Measurements from ENCODE around the gene INPP5A. TPM values are rescaled to one million over a fixed set of nuclear protein-coding genes. Genes with fewer than 3 reads are reported as not detected.
"Not testable (repeated sequence)": the region's sequence is repeated elsewhere in the genome, so short reads cannot be mapped to it uniquely, and the experiment has no call there.

INPP5A gene, protein sequence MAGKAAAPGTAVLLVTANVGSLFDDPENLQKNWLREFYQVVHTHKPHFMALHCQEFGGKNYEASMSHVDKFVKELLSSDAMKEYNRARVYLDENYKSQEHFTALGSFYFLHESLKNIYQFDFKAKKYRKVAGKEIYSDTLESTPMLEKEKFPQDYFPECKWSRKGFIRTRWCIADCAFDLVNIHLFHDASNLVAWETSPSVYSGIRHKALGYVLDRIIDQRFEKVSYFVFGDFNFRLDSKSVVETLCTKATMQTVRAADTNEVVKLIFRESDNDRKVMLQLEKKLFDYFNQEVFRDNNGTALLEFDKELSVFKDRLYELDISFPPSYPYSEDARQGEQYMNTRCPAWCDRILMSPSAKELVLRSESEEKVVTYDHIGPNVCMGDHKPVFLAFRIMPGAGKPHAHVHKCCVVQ
- total RNA-seq, result 15.9 TPM

DNA sequence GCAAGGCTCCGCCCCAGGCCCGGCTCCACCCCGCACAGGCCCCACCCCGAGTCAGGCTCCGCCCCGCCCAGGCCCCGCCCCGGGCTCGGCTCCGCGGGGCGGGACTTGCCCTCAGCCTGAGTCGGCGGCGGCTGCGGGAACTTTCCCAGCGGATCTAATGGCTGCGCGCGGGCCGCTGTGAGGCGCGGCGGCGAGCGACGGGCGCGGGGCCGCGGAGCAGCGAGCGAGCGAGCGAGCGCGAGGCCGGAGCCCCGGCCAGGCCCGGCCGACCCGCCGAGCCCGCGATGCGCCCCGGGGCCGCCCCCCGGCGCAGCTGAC is at the start of gene INPP5A:
Gene INPP5A, plus strand, starts transcription at position 104 of the 318 bp plus-strand sequence. CDS start 310 bp downstream, outside the sequence.
- no peak for DNase-seq (ENCODE audit: low read depth in 2 of 3, low spot score in 2 of 3)

DNA sequence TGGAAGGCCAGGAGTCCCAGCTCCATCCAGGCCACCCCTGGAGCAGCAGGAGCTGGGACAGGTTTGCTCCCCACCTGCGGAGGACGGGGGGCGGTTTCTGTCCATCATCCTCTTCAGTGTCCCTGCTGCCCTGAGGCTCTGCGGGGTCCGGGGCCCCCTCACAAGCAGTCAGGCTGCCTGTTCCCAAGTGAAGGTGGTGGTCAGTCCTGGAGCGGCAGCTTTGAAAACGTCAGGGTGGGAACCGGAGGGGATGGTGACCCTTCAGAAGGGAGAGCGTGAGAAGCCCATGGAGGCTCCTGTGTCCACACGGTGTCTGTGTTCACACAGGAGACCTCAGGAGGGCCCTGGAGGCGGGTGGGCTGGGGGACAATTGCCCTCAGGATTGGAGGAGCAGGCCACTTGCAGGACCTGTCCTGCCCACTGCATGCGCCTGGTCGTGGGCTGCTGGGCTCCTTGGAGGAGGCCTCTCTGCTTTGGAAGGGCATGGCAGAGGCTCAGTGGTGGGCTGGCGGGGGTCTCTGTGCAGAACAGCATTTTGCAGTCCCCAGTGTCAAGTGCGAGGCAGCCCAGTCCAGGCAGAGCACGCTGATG is 49.3 kb upstream of the INPP5A start:
- no peak for DNase-seq (ENCODE audit: low read depth in 2 of 3, low spot score in 2 of 3)

DNA sequence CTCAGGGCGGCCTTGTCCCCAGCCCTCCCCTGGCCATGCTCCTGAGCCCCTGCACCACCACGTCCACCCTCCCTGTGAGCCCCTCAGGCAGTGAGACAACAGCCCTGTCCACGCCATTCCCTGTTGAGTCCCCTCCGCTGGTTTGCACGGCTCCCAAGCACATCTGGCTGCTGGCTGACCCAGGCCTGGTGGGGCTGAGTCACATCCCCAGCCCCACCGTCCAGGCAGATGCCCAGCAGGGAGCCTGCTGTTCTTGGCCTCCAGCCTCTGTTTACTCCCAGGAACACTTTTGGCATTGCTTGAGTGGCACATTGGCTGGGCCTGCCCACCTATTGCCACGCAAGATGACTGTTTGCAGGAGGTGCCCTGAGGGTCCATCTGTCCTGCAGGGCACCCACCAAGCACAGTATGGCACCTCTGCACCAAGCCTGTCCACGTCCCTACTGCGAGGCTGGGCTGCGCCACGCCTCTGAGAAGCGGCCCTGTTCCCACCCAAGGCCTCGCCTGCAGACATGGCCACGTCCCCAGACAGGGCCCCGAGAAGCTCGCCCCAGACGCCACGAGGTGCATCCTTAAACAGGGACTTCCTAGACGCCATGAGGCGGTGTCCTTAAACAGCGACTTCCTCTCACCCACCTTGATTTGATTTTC is 48.4 kb upstream of the INPP5A start:
- no peak for DNase-seq (ENCODE audit: low read depth in 2 of 3, low spot score in 2 of 3)

DNA sequence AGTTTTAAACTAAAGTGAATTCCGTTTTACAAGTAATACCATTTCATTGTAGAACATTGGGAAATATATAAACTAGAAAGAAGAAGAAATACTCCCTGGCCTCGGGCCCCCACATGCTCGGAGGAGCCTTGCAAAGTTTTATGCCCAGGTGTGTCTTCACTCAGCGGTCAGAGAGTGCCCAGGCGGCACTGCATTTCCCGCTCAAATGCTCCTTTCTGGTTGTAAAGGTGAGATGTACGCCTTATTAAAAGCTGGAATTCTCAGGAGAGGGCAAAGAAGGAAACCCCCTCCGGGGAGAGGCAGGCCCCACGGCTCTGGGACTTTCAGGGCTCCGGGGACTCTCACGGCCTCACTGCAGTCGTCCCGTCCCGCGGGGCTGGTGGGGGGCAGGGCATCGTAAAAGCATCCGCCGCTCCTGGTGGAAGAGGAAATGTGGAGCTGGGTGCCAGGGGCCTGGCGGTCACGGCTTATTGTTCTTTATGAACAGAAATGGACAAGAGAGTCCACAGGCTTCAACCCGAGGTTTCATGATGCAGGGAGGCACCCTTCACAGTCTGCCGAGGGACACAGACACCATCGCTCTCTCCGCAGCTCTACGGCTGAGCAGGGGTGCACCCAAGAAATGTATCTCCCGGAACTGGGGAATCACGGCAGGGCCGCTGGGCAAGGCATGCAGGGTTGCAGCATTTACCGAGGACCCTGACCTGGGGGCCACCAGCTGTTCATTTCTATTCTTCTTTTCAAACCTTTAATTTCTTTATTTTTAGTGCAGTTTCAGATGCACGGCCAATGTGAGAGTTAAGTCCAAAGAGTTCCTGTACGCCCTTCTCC is 47.7 kb upstream of the INPP5A start:
- no peak for DNase-seq (ENCODE audit: low read depth in 2 of 3, low spot score in 2 of 3)

DNA sequence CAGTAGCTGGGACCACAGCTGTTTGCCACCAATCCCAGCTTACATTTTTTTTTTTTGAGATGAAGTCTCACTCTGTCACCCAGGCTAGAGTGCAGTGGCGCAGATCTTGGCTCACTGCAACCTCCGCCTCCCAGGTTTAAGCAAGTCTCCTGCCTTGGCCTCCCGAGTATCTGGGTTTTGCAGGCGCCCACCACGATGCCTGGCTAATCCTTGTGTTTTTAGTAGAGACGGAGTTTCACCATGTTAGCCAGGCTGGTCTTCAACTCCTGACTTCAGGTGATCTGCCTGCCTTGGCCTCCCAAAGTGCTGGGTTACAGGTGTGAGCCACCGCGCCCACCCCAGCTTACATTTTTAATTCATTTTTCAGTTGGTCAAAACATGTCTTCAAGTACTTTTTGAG is 46.1 kb upstream of the INPP5A start:
- not testable (repeated sequence) for DNase-seq (ENCODE audit: low read depth in 2 of 3, low spot score in 2 of 3)

DNA sequence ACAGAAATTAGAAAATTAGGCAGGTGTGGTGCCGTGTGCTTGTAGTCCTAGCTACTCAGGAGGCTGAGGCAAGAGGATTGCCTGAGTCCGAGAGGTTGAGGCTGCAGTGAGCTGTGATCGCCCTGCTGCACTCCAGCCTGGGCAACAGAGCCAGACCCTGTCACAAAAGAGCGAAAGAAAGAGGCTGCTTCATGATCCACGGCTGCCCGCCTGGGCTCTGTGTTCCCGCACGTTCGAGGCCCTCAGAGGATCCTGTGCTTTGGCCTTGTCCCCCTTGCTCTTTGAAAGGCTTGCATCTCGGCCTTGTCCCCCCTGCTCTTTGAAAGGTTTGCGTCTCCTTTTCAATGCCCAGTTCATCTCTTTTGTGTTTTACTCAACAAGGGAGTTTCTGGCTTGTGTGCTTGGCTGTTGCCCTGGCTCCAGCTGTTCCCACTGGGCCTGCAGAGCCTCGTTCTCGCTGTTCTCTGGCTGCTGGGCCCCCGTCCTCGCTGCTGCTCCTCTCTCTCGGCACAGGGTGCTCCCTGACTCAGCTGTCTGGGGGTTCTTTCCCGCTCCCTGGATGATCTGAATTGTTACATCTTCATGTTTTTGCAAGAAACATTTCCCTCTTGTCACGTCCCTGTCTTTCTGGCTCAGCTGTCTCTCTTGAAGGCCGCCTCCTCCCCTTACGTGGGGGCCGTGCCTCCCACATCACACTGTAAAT is 45.1 kb upstream of the INPP5A start:
- no peak for DNase-seq (ENCODE audit: low read depth in 2 of 3, low spot score in 2 of 3)

DNA sequence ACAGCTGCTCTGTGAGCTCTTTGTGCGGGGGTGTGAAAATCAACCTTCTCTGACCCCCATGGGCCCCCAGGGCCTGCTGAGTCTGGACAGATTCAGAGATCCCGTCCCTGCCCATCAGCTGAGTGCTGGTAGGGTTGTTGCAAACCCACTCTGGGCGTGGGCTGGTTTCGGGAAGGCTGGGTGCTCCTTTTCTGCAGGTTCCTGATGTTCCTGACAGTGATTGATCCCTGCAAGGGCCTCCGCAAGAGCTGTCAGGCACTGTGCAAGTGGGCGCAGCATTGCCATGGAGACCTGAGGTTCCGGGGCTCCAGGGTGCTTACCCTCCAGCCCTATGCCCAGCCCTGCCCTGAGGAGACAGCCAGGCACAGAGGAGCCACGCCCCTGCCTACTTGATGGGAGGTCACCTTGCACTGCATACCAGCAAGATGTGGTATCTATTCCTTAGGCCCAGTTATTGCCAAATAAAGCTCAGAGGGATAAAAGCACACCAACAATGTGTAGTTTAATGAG is 44.3 kb upstream of the INPP5A start:
- DNase-seq (ENCODE audit: low read depth in 2 of 3, low spot score in 2 of 3), result no peak

DNA sequence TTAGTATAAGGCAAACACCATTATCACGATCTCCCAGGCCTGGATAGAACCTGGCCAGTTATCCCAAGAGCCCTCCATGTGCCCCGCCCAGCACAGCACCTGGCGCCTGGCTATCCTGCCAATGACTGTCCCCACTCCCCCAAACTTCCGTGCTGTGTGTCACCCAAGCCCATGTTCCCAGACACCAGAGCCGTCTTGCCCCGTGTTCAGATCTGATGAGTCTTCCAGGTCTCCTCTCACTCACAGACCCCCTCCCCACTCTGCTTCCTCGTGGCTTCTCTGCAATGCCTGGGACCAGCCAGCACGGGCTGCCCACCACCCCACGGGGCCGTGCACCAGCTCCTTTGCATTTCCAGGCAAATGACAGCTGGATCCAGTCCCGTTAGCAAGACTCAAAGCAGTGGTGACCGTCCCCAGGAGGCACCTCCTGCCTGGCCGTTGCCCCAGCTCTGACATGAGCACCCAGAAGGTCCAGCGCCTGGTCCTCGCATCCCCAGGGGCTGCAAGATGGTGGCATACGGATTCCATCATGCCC is 43.8 kb upstream of the INPP5A start:
- no peak for DNase-seq (ENCODE audit: low read depth in 2 of 3, low spot score in 2 of 3)

DNA sequence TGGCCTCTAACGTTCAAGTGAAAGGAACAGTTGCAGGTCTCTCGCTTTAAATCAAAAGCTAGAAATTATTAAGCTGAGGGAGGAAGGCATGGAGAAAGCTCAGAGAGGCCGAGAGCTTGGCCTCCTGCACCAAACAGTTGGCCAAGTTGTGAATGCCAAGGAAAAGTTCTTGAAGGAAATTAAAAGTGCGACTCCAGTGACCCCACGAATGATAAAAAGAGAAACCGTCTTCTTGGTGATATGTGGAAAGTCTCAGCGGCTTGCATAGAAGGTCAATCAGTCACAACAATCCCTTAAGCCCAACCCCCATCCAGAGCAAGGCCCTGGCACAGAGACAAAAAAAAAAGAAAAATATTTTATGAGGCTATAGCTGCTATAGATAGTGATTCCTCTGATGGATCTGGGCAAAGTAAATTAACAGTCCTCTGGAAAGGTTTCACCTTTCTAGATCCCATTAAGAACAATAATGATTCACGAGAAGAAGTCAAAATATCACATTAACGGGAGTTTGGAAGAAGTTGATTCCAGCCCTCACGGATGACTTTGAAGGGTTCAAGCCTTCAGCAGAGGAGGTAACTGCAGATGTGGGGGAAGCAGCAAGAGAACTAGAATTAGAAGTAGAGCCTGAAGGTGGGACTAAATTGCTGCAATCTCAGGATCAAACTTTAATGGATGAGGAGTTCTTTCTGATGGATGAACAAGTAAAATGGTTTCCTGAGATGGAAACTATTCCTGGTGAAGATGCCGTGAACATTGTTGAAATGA is 42.5 kb upstream of the INPP5A start:
- DNase-seq (ENCODE audit: low read depth in 2 of 3, low spot score in 2 of 3), result no peak

DNA sequence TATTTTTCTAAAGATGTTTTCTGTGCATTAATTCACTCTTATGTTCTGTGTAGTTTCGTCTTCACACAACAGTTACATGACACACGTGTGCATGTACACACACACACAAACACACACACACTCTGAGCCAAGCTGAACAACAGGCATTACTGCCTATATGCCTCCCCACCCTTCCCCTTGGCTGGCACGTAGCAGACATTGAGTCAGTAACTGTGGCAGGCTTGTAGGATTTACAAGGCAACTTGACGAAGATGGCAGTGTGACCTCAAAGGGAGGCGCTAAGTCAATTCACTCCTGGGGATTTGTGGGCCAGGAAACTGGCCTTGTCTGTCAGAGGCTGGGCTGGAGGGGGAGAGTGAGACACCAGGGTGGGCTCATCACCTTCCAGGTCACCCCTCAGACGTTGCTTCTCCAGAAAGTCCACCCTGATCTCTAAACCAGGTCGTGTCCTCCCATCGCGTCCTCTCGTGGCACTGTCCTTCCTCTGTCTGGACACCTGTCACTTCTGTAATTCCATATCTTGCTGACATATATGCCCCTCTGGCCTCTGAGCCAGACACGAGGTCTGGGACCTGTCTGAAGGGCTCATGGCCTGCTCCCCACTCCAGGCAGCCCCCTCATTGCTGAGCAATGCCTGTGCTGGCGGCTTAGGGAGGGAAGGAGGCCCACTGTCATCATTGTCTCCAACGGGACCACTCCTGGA is 41.1 kb upstream of the INPP5A start:
- no peak for DNase-seq (ENCODE audit: low read depth in 2 of 3, low spot score in 2 of 3)

DNA sequence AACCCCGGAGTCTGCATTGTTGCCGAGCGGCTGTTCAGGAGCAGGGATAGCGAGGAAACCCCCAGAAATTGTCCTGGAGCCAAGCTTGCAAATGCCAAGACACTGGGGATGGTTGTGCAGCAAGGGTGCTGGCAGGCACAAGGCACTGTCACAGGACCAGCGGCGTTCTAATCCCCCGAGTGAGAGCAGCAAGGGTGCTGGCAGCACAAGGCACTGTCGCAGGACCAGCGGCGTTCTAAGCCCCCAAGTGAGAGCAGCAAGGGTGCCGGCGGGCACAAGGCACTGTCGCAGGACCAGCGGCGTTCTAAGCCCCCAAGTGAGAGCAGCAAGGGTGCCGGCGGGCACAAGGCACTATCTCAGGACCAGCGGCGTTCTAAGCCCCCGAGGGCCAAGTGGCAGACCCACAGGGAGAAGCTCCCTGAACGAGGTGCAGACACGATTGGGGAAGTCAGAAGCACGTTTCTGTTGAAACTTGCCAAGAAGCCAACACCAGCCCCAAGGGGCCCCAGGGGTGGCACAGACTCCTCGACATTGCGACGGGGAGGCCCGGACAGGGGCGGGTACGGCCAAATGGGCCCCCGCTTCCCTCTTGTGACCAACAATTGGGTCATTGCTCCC is 40.4 kb upstream of the INPP5A start:
- DNase-seq (ENCODE audit: low read depth in 2 of 3, low spot score in 2 of 3), result peak in 1 of 3 donors; percentile 44

DNA sequence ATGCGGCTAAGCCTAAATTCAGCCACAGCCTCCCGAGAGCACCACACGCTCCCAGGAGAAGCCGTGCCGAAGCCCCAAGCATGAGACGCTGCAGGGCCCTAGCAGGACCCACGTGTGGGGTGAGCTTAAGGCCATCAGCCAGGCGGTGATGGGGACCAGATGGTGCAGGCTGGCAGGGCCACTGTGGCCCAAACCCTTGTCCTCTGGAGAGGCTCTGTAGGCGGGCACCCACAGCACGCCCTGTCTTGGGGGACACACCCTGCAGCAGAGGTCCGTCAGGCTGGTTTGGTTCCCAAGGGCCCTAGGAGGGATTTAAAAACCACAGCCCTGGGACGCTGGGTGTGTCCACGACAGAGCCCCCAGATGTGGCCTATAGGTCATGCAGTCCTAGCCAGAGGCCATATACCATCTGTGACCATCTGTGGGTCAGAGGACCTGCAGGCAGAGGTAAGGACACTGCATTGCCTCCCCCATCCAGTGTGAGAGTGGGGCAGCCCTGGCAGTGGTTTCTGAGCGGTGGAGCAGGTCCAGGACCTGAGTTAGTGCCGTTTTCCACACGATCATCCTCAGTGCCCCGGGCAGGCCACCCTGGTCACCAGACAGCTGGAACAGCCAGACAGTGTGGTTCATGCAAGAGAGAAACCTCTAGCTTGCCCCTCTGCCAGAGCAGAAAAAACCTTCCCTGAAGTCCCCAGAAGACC is 39.6 kb upstream of the INPP5A start:
- no peak for DNase-seq (ENCODE audit: low read depth in 2 of 3, low spot score in 2 of 3)

DNA sequence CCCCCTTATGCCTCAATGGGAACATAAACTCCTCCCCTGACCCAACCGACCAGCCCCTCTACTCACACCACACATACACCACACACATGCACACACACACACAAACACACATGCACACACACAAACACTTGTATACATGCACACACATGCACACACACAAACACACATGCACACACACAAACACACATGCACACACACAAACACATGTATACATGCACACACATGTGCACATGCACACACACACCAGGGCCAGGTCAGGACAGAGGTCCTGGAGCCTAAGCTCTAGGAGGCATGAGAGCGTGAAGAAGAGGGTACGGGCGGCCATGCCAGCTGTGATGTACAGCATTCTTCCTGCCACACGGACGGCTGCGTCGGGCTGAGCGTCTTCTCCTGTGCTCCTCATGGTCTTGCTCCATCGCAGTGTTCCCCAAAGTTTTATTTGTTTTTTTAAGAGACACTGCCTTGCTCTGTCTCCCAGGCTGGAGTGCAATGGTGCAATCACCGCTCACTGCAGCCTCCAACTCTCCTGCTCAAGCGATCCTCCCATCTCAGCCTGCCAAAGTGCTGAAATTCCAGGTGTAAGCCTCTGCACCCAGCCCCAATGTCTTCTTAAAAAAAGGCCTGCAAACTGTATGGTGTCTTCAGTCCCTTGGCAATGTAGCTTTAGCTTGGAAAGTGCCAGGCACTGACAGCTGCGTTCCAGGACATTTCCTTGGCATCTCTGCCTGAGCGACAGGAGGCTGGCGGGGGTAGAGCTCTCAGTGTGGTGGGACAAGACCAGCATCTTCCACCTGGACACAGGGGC is 38.8 kb upstream of the INPP5A start:
- DNase-seq (ENCODE audit: low read depth in 2 of 3, low spot score in 2 of 3), result no peak

DNA sequence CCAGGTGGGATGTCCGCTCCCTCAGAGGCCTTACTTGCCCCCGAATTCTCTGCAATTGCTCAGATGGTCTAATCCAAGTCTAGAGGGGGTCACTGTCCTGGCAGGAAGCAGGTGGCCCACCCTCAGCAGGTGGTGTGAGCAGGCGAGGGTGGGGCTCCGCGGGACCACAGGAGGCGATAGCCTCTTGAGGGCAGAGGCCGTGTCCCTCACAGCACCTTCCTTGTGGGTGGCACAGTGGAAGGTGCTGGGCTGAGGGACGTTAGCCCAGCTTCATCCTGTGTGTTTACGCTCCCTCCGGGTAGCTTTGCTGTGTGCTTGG is 38.3 kb upstream of the INPP5A start:
- DNase-seq (ENCODE audit: low read depth in 2 of 3, low spot score in 2 of 3), result no peak

DNA sequence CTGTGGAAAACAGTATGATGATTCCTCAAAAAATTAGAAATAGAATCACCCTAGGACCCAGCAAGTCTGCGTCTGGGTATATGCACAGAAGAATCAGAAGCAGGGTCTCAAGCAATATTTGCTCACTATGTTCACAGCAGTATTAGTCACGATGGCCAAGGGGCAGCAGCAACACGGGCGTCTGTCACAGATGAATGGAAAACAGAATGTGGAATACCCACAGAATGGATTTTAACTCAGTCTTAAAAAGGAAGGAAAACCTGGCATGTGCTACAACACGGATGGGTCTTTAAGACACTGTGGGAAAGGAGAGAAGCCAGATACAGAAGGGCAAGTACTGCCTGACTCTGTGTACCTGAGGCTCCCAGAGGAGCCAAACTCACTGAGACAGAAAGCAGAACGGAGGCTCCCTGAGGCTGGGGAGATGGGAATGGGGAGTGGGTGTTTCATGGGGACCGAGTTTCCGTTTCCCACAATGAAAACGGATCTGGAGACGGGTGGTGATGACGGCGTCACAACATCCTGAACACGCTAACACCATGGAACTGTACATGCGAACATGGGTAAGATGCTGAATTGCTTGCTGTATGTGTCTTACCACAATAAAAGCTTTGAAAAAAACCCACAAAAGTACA is 36.7 kb upstream of the INPP5A start:
- no peak for DNase-seq (ENCODE audit: low read depth in 2 of 3, low spot score in 2 of 3)

DNA sequence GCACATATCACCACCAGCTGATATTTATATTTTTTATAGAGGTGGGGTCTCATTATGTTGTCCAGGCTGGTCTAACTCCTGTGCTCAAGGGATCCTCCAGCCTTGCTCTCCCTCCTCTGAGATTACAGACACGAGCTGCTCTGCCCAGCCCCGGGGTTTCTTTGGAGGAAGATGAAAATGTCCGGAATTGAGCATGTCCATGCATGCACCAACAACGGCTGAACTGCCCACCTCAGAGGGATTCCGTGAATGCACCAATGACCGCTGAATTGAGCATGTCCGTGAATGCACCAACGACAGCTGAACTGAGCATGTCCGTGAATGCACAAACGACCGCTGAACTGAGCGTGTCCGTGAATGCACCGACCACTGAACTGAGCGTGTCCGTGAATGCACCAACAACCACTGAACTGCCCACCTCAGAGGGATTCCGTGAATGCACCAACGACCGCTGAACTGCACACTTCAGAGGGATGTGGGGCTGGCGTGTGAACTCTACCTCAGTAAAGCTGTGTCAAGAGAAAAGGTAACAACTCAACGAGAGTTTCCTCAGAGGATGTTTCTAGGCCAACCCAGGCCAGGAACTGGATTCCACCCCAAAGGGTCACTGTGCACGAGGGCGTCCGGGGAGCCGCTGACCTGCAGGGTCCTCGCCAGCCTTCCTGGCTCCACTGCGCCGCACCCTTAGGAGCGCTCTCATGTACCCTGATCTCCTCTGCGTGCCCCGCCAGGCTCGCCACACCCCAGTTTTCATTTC is 34.9 kb upstream of the INPP5A start:
- no peak for DNase-seq (ENCODE audit: low read depth in 2 of 3, low spot score in 2 of 3)
